C4-2B (cell line): ENCODE measurements around the gene MAT2B.

Experiments used
- ZFX ChIP-seq: fragments of 450-650 bp; IDR thresholded peaks from 2 replicates; pipeline ENCODE4 v1.6.1; 2017
- TF ChIP-seq, protein P1 (sequence below): fragments of 450-650 bp; conservative IDR thresholded peaks from 2 replicates; pipeline ENCODE4 v1.5.1; 2017; ENCODE audit warnings: mild to moderate bottlenecking

DNA sequence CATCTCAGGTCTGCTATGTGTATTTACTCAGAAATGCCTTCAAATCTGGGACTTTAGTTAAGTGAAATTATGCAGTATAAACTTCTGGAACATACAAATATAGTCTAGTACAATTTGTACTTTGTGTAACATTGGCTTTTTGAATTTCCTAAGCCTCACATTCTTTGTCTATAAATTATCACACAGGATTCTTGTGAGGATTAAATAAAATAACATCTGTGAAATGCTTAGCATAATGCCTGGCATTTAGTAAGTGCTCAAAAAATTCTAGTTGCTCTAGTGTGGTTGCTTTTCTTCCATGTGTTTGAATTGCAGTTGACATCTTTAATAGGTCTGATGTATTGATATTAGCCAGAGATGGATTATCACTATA is 42.4 kb upstream of the MAT2B start:
- TF ChIP-seq, protein P1, sequence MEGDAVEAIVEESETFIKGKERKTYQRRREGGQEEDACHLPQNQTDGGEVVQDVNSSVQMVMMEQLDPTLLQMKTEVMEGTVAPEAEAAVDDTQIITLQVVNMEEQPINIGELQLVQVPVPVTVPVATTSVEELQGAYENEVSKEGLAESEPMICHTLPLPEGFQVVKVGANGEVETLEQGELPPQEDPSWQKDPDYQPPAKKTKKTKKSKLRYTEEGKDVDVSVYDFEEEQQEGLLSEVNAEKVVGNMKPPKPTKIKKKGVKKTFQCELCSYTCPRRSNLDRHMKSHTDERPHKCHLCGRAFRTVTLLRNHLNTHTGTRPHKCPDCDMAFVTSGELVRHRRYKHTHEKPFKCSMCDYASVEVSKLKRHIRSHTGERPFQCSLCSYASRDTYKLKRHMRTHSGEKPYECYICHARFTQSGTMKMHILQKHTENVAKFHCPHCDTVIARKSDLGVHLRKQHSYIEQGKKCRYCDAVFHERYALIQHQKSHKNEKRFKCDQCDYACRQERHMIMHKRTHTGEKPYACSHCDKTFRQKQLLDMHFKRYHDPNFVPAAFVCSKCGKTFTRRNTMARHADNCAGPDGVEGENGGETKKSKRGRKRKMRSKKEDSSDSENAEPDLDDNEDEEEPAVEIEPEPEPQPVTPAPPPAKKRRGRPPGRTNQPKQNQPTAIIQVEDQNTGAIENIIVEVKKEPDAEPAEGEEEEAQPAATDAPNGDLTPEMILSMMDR = no peak
- TF ChIP-seq ZFX = no peak
